PFSK-1 (cell line): ENCODE data around the gene RBM5.

ENCODE experiments used
- FOXP2 ChIP-seq: optimal IDR thresholded peaks from 2 replicates; pipeline ENCODE3; 2011; ENCODE audit warnings: borderline replicate concordance, control low read depth, inconsistent platforms; ENCODE audit not compliant: insufficient read depth; ENCODE audit errors: extremely low read length, extremely low read depth
- POLR2AphosphoS5 ChIP-seq: IDR thresholded peaks from 2 replicates; pipeline ENCODE4 v1.6.1; 2012; ENCODE audit warnings: low read depth, mild to moderate bottlenecking, control low read depth, low read length, moderate library complexity
- REST ChIP-seq, 2 experiments: IDR thresholded peaks; 2 replicates each; pipeline versions ENCODE4 v1.6.1 to v1.8.0; 2011 to 2012; ENCODE audit warnings: low read depth in 2 of 2, low read length in 2 of 2, control low read depth in 1 of 2, inconsistent platforms in 1 of 2, mild to moderate bottlenecking in 1 of 2, moderate library complexity in 1 of 2; ENCODE audit not compliant: insufficient read depth in 1 of 2
- SIN3A ChIP-seq: IDR thresholded peaks from 2 replicates; pipeline ENCODE4 v1.6.1; 2012; ENCODE audit warnings: mild to moderate bottlenecking, low read length, moderate library complexity, borderline replicate concordance; ENCODE audit not compliant: insufficient read depth
- TAF1 ChIP-seq: IDR thresholded peaks from 2 replicates; pipeline ENCODE4 v1.6.1; 2012; ENCODE audit warnings: low read length, control low read depth, borderline replicate concordance; ENCODE audit not compliant: insufficient read depth

DNA sequence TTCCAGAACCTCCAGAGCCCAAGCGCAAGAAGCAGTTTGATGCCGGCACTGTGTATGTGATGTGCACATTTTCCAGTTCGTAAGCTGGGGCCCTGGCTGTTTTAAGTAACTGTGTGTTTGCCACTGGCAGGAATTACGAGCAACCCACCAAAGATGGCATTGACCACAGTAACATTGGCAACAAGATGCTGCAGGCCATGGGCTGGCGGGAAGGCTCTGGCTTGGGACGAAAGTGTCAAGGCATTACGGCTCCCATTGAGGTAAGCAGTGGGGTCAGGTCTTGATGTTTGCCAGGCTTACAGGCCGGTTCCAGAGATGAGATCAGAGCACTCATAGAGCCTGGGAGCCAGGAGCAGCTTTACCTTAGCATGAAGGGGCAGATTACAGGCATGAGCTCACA, 28.4 kb downstream of the RBM5 start:
- TF ChIP-seq FOXP2 (no peak), REST (IDR thresholded peaks at IDR 0.05; ENCODE audit: insufficient read depth in 1 of 2, low read depth in 2 of 2, low read length in 2 of 2) (no peak), TAF1 (no peak), POLR2AphosphoS5 (no peak), SIN3A (no peak)
